GM21526 (cell line): ENCODE results near the gene TCF12.

ENCODE experiments used
- ATAC-seq: cut with Tn5 transposase; IDR thresholded peaks from one replicate; pipeline ENCODE4 v1.9.1; 2021; ENCODE audit warnings: moderate library complexity; ENCODE audit not compliant: unreplicated experiment, low FRiP score

TCF12 gene

GRCh38 chr15:56918046-56918938 lies at the start of gene TCF12:
Gene TCF12, plus strand, starts transcription at chr15:56918644. Its CDS starts 1,270 bp downstream, at chr15:56919914.
- ATAC-seq = peak; percentile 68

- ATAC-seq = no peak
These were observed 48.9 kb upstream of the TCF12 start for GRCh38 chr15:56869573-56869972.

DNA sequence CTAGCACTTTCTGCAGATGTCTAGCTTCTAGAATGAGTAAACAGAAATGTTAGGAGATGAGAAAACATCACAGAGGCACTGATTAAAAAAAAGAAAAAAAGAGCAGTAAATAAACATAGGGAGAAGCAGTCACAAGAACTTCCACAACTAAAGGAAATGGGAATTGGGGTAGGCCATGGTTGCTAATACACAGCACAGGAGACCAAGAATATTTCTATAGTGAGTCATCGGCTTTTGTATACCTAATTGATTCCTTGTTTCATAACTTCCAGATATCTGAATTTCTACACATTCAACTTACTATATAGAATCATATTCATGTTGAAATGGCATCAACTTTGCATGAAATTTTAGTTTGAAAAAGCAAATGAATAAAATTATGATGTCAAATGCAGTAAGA lies 47.3 kb upstream of the TCF12 start:
- ATAC-seq = no peak

DNA sequence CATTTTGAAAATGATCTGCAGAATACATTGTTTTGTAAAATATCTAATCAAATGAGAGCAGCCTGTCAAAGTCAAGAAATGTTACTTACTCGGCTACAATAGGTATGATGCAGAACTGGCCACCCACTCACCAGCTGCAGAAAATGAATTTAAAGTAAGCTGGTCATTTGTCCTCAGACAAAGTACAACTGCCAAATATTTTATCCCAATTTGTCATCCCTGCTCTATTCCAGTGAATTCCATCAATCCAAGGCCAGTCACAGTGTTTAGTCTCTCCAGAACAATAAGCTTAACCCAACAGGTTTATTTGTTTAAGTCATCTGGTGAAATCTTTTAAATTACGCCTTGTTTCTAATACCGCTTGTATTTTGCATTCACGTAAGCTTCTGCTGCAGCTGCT lies 46.6 kb upstream of the TCF12 start:
- ATAC-seq = no peak

GRCh38 chr15:56877255-56877970 lies 41.0 kb upstream of the TCF12 start:
- no peak for ATAC-seq

DNA sequence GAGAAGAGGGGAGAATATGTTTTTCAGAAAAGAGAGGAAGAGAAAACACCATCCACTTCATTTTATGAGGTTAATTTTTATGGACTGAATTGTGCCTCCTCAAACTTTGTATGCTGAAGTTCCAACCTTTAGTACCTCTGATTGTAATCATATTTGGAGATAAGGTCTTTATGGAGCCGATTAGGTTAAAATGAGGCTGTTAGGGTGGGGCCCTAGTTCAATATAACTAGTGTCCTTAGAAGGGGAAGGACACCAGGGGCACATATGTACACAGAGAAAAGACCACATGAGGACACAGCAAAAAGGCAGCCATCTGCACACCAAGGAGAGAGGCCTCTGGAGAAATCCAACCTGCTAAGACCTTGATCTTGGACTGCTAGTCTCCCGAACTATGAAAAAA lies 38.9 kb upstream of the TCF12 start:
- ATAC-seq = no peak

- ATAC-seq = no peak
These were observed 35.4 kb upstream of the TCF12 start for GRCh38 chr15:56883088-56883487.

- ATAC-seq = no peak
These were observed 32.0 kb upstream of the TCF12 start for GRCh38 chr15:56886363-56886931.

DNA sequence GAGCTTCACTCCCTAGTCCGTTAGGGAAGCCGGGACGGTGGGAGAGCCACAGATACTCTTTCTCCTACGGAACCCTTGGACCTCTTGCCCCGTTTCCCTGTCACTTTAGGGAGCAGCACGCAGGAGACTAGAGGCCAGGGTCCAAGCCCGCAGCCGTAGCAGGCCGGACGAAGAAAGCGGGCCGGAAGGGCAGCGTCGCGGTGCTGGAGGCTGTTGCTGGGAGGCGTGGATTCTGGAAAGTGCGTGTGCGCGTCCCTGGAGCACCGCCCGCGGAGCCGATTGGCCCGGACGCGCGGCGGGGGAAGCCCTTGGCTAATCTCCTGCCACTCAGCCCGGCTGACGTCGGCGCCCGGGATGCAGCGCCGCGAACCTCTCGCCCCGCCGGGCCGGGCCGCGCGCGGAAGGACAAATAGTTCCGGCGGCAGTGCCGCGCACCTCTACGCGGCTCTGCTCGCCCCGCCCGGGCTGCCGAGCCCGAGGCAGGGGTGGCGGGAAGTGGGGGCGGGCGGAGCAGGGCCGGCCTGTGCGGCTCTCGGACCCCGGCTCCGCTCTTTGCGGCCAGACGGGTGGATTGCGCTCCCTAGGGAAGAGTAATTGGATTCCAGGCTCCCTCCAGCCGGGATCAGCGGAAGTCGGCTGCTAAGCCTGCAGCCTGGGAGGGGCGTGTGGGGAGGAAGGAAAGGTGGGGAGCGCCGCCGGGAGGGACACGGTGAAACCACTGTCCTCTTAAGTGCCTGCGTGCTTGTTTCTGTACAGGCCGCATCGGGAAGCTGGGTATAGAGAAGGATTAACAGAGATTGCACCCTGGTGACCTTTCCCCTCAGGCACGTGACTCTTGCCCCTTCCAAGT lies 31.3 kb upstream of the TCF12 start:
- ATAC-seq = peak; percentile 76

- ATAC-seq = no peak
These were observed 30.5 kb upstream of the TCF12 start for GRCh38 chr15:56887782-56888438.

DNA sequence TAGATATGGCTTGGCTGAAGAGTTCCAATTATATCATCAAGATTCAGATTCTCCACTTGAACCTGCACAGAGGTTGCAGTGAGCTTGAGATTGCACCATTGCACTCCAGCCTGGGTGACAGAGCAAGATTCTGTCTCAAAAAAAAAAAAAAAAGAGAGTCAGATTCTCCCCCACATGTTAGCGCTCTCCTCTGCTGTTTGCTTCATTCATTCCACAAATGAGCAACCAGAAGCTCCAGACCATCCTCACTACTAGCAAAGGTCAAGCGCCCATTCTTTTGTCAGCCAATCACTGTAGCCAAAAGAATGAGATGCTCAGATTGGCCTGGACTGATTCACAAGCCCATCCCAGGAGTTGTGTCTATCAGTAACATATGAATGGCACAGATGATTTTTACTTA lies 28.4 kb upstream of the TCF12 start:
- no peak for ATAC-seq

DNA sequence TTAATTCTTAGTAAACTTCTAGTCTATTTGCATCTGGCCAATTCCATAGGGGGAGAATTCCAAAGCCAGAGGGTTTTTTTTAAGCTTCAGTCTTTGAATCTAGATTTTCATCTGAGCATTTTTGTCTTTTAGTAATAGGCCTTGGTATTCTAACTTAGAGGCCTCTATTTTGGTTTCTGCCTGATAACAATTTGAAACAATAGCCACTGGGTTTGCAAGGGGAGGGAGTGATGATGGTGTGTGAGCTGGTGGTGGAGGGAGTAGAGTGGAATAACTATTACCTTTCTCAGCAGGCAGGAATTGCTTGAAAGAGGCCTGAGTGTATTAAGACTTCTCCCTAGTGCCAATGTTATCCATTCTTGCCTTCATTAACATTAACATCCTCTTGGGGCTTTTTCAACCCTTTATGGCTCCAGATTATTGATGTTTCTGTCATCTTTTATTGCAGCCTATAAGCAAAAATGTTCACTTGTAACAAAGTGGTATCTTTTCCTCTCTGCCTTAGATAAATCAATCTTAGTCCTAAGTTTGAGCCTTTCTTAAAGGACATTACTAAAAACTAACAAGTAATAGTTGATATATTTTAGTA lies 26.5 kb upstream of the TCF12 start:
- ATAC-seq = no peak

GRCh38 chr15:56892659-56893363 lies 25.6 kb upstream of the TCF12 start:
- ATAC-seq = no peak

DNA sequence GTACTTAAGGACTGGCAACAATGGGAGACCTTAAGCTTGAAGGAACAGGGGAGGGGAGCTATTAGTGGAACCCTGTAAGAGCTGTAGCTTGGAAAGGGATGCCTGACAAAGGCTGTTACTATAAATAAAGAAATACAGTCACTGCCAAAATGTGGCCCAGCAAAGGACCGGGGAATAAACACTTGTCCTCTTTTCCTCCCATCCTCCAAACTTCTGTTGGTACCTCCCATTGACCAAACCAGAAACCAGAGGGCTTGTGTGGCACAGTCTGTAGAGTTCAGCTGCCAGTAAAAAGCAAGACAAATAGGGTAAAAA lies 25.1 kb upstream of the TCF12 start:
- no peak for ATAC-seq

DNA sequence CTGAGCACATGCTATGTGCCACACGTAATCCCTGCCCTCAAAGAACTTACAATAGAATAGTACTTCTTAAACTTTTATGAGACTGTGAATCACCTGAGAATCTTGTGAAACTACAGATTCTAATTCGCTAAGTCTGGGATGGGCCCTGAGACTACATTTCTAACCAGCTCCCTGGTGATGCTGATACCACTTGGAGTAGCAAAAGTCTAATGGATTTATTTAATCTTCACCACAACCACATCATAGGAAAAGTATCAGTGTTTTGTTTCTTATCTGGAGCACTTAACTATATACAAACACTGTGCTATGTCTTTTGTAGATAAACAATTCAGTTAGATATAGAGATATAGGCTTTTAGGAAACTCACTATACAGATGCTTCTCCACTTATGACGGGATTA lies 23.8 kb upstream of the TCF12 start:
- ATAC-seq = no peak

DNA sequence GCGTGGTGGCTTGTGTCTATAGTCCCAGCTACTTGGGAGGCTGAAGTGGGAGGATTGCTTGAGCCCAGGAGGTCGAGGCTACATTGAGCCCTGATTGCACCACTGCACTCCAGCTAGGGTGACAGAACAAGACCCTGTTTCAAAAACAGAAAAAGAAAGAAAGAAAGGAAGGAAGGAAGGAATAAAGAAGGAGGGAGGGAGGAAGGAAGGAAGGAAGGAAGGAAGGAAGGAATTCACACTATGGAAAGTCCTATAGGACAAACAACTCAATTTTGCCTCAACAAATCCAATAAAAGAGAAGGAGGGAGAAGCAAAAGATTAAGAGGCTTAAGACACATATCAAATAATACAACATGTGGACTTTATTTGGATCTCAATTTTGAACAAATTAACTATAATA lies 16.5 kb upstream of the TCF12 start:
- ATAC-seq = no peak

- no peak for ATAC-seq
These were observed 11.7 kb upstream of the TCF12 start for GRCh38 chr15:56906766-56907165.

- ATAC-seq = no peak
These were observed 7.6 kb upstream of the TCF12 start for GRCh38 chr15:56910801-56911200.

- no peak for ATAC-seq
These were observed 5.2 kb upstream of the TCF12 start for GRCh38 chr15:56913241-56913640.
